Measurements from ENCODE around the gene RHEB.

GRCh38 chr7:151484971-151485707 is 34.6 kb downstream of the RHEB start:
- no peak for TF ChIP-seq CTCF (IDR thresholded peaks at IDR 0.05)
- TF ChIP-seq ZFX (IDR thresholded peaks at IDR 0.05; ENCODE audit: borderline replicate concordance): no peak
